HG02678 (cell line): ENCODE data around the gene APC2.
"Not testable (repeated sequence)": the region's sequence is repeated elsewhere in the genome, so short reads cannot be mapped to it uniquely, and the experiment has no call there.

Source experiments
- ATAC-seq: cut with Tn5 transposase; IDR thresholded peaks from one replicate; pipeline ENCODE4 v1.9.1; 2021; ENCODE audit warnings: mild to moderate bottlenecking, moderate library complexity; ENCODE audit not compliant: unreplicated experiment

The APC2 gene

GRCh38 chr19:1475751-1476437 lies 26.0 kb downstream of the APC2 start:
- ATAC-seq: no peak

GRCh38 chr19:1477056-1477455 lies 27.1 kb downstream of the APC2 start:
- not testable (repeated sequence) for ATAC-seq

GRCh38 chr19:1478934-1479707 lies 29.2 kb downstream of the APC2 start, which contains the start of gene C19orf25:
TSS of gene C19orf25 (minus strand) at chr19:1479215. CDS start at chr19:1478903, 312 bp downstream.
- ATAC-seq: peak; percentile 88

- no peak for ATAC-seq
Observed at GRCh38 chr19:1481224-1481892, 31.4 kb downstream of the APC2 start.

GRCh38 chr19:1481893-1482360 lies 32.0 kb downstream of the APC2 start:
- no peak for ATAC-seq

GRCh38 chr19:1482361-1483130 lies 32.6 kb downstream of the APC2 start:
- ATAC-seq: no peak

- no peak for ATAC-seq
Observed at GRCh38 chr19:1483131-1483978, 33.4 kb downstream of the APC2 start.

GRCh38 chr19:1483979-1484428 lies 34.1 kb downstream of the APC2 start:
- ATAC-seq: no peak

- no peak for ATAC-seq
Observed at GRCh38 chr19:1486720-1487575, 37.0 kb downstream of the APC2 start.

GRCh38 chr19:1487576-1488281 lies 37.8 kb downstream of the APC2 start:
- no peak for ATAC-seq

- ATAC-seq: no peak
Observed at GRCh38 chr19:1488282-1488601, 38.3 kb downstream of the APC2 start.

- ATAC-seq: no peak
Observed at GRCh38 chr19:1489463-1490310, 39.8 kb downstream of the APC2 start.

GRCh38 chr19:1490311-1491113 lies 40.6 kb downstream of the APC2 start, which contains the start of gene PCSK4:
TSS of gene PCSK4 (minus strand) at chr19:1490350. CDS start at chr19:1490346, 4 bp downstream.
- peak; percentile 84 for ATAC-seq

GRCh38 chr19:1491114-1491848 lies 41.4 kb downstream of the APC2 start, which contains the start of gene REEP6:
TSS of gene REEP6 (plus strand) at chr19:1491181. CDS start at chr19:1491270, 89 bp downstream.
- no peak for ATAC-seq

- ATAC-seq: no peak
Observed at GRCh38 chr19:1491849-1492170, 41.9 kb downstream of the APC2 start.

- no peak for ATAC-seq
Observed at GRCh38 chr19:1492474-1493006, 42.6 kb downstream of the APC2 start.
